Measurements from ENCODE around the gene AVP.

Gene AVP

DNA sequence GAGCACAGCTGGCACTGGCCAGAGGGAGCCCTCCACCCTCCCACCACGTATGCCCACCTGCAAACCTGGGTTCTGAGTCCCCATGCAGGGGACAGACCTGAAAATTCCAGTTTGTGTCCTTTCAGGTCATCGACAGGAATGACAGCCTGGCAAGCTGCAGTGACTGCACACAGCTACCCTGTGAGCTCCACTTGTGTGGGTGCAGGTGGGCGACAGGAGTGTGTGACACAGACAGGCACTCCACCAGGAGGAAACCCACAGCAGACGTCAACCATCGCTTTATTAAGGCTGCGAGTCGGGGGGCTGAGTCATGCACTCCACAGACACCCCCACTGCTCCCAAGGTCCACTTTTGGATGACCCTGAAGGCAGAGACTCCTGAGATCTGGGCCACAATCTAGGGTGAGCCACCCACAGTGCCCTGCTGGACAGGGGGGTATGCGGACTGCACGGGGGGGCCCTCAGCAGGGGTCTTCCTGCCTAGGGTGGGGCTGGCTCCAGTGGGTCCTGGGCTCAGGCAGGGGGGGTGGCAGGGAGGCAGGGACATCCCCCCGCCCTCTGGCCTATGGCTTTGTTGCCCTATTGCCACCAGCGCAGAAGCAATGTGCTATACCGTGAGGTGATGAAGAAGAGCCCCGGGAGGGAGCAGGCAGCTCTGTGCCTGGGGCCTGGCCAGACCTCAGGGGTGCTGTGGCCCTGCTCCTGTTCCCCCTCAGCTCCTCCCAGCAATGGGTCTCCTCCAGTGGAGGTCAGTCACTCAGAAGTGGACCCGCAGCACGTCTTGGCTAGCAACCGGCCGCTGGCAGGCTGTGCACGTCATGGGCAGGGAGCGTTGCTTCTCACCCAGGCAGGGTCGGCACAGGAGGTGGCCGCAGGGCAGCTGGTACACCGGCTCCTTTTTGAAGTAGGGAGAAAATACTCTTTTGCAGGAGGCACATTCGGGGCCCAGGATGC lies 25.1 kb upstream of the AVP start:
- DNase-seq (ENCODE audit: low read depth) = no peak

DNA sequence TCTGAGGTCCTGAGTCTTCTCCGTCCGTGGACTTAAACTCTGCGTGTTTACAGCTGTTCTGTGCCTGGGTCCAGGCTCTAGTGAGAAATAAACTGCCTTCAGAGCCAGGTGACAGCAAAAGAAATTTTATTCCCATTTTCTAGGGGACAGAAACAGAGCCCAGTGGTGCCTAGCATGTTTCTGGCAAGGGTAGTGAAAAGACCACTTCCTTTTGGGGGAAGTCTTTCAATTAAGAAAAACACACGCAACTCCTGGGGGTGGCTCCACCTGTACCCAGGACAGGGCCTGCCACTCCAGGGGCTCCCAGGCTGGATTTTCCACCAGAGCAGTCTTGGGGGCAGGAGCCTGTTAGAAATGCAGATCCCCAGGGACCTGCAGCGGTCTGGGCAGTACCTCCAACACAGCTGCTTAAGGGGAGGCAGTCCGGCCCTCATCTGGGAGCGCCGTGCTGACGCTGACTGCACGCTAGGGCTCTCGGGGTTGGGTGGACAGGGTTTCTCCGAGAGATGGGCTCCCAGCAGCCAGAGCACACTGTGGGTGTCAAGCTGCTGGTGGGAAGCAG lies 23.0 kb upstream of the AVP start:
- DNase-seq (ENCODE audit: low read depth) = no peak

DNA sequence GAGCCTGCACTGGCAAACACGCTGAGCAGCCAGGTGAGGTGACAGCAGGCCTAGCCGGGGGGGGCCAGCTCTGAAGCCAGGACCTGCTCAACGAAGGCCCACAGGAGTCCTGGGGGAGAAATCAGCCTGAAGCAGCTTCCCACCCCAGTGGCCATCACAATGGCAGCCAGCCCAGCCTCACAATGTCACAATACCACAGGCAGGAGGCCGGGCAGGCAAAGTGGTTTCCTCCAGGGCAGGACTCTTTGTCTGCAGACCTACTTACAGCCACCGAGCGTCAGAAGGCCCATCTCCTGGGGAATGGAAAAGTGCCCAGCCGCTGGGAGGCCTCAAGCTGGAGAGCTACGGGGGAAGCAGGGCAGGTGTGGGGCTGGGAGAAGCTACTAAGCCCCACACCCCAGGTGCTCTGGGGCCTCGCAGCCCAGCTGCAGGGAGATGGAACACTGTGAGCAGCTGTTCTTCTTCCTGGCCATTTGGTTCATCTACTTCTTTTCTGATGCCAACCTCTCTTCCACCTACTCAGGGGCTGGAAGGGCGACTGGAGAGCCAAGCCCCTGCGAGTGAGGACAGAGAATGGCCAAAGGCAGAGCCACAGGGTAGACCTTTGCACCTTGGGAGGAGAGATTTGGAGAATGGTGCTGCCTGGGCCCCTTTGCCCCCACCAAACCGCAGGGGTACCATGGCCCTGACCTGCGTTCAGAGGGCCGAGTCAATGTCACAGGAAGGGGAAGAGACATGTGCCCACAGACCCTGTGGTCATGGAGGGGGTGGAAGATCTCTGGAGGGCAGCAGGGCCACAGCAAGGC lies 22.3 kb upstream of the AVP start:
- DNase-seq (ENCODE audit: low read depth) = no peak

DNA sequence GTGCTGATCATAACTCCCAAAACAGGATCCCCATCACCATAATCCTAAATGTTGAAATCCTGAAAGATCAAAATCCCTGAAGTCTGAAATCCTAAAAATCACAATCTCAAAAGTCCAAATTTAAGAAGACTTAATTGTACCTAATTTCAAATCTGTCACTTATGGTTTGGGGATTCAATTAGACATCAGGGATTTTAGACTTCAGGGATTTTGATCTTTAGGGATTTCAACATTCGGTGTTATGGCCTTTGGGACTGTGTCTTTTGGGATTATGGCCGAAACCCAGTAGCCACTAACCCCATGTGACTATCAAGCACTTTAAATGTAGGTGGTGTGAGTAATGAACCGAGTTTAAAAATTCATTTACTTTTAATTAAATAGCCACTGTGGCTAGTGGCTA lies 21.7 kb upstream of the AVP start:
- DNase-seq (ENCODE audit: low read depth) = no peak

DNA sequence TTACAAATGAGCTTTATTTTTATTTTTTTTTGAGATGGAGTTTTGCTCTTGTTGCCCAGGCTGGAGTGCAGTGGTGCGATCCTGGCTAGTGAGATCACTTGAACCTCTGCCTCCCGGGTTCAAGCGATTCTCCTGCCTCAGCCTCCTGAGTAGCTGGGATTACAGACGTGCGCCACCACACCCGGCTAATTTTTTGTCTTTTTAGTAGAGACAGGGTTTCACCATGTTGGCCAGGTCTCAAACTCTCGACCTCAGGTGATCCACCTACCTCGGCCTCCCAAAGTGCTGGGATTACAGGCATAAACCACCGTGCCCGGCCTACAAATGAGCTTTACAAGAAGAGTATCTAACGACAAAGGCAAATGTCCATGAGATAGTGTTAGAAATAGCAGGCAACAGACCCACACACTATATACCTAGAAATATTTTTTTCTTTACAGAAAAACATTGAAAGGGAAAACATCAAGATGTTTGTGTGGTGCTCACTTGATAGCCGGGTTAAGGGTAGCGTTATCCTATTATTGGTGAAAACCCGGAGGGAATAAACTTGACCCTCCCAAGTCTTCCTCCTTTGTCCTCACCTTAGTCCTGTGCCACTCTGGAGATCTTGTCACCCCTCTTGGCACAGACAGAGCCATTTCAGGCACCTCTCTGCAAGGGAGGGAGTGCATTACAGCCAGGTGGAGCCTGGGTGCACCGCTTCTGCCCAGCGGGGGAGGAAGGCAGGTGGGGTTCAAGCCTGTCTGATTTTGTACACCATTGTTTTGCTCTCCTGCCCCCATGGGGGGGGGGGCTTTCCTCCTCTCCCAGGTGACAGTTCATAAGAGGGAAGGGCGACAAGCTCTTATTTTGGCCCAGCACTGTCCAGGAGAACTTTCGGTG lies 21.0 kb upstream of the AVP start:
- no peak for DNase-seq (ENCODE audit: low read depth)

DNA sequence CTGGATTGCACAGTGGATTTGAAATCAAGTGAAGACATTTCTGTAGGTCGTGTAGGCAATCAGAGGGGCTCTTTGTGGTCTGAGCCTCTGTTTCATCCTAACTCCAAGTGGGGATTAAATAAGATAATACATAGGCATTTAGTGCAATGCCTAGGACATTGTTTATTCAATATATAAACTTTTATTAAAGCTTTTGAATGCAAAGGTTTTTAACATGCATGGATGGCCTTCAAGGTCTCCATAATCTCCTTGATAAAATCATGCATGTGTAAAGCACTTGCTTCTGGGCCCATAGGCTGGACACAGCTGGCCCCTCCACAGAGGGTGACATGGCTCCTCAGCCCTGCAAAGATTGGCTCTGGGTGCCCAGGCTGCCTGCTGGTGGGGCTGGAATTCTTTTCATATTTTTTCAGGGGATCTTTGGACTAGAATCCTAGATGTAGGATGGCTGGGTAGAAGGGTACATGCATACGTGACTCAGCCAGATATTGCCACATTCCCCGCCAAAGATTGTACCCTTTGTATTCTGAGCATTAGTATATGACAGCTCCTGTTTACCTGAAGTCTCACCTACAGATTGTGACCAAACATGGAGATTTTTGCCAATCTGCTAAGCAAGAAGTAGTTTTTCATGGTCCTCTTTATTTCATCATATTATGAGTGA lies 19.0 kb upstream of the AVP start:
- no peak for DNase-seq (ENCODE audit: low read depth)

DNA sequence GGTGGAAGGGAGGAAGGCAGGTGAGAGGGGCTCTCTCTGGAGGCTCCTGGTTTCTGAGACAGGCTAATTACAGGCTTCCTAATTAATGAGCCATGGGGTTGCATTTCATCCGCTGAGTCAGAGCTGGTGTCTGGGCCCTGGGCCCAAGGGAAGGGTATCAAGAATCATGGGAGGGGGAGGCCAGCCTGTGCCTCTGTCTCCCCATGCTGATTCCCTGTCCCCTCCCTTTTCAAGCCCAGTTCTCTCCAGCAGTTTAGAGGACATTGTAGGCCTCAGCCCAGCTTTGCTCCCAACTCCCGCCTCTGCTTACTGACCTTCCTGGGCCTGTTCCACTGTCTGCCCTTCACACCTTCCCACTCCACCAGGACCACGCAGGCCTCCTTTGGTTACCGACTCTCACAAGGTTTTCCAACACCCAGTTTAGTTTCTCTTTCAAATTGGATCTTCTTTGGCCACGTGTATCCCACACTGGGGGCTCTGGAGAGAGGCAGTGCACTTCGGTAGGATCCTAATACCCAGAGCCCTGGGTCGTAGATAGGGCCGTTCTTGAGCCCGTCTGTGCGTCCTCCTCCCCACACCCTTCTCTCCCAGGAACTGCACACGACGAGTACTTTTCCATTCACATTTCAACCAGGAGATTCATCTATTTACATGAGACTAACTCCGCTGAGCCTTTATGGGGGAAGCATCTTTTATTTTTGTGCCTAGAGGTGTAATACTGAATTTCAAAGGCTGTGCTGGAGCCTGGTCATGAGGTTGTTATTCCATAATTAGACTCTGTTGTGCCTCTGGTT lies 18.2 kb upstream of the AVP start:
- DNase-seq (ENCODE audit: low read depth) = no peak

DNA sequence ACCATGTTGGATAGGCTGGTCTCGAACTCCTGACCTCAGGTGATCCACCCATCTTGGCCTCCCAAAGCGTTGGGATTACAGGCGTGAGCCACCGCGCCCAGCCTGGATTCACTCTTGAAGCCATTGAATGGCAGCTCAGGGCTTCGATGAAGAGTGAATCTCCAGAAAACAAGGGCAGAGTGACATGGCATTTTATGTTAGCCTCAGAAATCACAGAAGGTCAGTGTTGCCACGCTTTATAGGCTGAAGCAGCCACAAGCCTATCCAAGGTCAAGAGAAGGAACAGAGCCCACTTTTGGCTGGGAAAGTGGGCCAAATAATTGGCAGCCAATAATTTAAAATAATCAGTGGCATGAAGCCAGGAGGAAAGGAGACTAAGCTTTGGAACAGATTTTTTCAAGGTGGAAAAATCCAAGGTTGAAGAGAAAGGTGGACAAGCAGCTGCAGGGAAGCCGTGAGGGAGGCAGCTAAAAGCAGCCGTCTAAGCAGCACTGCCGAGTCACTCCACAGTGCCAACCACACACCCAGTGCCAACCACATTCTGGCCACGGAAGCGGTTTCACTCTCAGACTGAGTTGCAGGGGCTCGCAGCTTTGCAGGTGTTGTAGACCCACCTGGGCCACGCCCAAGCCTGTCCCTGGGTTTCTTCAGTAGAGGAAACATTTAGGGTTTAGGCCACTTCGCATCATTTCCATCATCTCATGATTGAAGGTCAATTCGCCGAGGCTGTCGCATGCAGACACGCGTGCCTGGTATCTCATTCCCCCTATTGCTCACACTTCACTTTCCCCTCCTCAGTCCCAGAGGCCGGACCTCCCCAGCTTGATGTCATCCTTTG lies 17.4 kb upstream of the AVP start:
- no peak for DNase-seq (ENCODE audit: low read depth)

DNA sequence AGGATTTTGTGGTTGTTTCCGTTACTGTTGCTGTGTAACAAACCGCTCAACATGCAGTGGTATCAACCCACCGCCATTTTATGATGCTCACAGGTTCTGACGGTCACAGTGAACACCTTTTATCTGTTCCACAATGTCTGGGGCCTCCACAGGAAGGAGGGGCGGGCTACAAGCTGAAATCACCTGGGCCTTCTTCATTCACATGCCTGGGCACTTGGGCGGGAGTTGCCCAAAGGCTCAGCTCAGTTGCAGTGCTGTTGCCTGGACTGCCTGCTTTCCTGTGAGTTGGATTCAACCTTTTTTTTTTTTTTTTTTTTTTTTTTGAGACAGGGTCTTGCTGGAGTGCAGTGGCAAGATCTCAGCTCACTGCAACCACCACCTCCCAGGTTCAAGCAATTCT lies 16.7 kb upstream of the AVP start:
- DNase-seq (ENCODE audit: low read depth) = no peak

DNA sequence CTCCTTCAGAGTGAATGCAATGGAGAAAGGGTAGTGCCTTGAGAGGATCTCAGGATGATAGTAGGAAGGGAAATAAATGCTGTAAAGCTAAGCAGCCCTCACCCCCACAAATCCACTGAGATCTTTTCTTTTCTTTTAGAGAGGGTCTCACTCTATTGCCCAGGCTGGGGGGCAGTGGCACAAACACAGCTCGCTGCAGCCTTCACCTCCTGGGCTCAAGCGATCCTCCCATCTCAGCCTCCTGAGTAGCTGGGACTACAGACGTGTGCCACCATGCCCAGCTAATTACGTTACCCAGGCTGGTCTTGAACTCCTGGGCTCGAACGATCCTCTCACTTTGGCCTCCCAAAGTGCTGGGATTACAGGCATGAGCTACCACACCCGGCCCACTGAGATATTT lies 16.0 kb upstream of the AVP start:
- no peak for DNase-seq (ENCODE audit: low read depth)

DNA sequence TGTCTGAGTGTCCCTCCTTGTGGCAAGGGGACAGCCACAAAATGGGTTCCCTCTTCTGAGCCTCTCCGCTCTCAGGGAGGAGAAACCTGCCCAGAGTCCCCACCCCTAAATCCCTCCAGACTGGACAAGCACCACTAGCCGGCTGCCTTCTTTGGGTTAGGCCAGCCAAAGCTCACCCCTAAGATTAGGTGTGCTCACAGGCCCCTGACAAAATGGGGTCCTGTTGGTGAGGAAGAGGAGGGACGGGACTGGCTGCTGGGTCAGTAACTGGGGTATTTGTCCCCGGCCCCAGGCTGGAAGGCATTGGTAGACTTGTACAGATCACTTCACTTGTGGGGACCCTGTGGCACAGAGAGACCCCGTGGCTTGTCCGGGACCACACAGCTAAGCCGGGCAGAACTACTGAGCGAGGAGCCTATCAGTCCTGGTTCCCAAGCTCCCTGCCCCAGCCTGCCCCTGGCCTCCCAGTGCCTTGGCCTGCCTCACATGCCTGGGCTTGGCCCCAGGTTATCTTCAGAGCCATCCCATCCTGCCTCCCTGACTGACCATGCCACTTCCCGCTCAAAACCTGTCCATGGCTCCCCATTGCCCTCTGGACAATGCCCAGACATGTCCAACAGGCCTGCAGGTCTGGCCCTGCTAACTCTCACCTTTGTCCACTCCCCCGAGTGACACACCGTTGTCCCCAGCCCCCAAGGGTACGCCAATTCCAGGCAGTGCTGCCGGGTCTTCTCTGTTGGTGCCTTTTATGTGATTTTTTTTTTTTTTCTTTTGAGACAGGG lies 10.5 kb upstream of the AVP start:
- DNase-seq (ENCODE audit: low read depth) = no peak

DNA sequence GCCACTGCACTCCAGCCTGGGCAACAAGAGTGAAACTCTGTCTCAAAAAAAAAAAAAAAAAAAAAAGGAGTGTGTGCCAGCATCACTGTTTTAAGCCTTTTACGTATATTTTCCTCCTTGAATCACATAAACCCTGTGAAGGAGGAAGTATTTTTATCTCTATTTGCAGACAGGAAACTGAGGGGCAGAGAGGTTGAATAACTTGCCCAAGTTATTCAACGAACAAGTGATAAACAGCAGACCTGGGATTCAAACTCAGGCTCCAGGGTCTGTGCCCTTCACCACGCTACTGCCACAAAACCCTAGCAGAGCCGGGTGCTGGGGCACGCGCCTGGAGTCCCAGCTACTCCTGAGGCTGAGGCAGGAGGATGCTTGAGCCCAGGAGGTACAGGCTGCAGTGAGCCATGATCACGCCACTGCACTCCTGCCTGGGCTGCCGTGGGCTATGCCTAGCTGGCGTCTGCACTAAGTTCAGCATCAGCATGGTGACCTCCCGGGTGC lies 9.4 kb upstream of the AVP start:
- no peak for DNase-seq (ENCODE audit: low read depth)

DNA sequence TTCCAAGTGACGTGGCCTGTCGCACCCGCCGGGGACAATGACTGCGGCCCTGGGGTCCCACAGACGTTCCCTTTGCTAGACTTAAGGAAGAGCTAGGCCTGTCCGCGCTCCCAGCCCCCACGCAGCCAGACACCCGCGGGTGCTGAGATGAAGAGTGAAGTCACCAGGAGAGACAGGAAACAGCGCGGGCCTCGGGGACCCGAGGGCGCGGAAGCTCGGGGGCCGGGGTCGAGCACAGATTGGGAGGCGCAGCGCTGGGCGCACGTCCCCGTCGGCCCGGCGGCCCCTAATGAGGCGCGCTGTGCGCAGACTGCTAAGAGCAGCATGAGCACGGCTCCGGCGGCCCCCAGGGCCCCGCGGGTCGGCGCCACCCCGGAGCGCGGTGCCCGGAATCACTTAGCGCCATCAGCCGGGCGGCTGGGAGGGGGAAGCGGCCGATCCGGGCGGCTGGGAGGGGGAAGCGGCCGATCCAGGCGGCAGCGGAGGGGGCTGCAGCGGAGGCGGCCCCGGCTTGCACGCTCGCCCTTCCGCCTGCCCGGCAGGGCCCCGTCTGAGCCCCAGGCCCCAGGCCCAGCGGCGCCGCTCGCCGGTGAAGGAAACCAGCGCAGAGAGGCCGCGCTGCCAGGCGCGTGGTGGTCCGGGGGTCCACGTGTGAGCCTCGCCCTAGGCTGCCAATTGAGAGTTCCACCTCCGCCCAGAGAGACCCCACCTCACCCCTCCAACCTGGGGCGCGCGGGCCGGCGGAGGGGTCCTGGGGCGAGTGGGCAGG lies 8.3 kb upstream of the AVP start:
- DNase-seq (ENCODE audit: low read depth) = peak; percentile 37

DNA sequence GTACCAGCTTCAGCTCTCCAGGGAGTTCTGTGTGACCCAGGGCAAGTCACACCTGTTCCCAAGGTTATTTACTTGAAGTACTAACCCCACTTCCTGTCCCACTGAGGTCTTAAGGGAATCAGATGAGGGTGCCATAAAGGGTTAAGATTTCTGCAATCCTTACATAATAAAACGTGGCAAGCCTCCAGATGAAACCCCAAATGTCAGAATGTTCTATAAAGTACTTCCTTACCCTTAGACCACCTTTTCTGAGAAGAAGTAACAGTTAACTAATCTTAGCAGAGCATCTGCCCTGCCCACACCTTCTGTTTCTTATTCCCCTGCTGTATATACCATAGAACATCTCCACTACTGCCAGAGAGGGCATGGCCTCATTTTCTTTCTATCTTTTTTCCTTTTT lies 6.0 kb upstream of the AVP start:
- DNase-seq (ENCODE audit: low read depth) = no peak

DNA sequence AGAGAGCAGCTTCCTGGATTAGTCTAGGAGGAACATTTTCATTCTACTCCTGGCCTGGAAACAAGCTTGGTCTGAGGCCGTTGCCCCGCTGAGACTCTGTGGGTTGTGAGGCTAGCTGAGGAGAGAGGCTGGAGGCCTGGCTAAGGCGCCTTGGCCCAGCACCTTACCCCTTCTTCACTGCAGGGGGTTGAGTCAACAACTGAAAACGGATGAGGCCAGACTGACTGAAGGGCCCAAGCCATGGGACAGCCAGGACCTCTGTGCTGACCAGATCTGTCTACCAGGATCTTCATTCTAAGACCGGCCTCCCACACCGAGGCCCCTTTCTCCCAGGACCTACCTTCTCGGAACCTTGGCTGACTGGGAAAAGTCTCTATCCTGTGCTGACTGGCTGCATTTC lies 3.5 kb upstream of the AVP start:
- DNase-seq (ENCODE audit: low read depth) = no peak

DNA sequence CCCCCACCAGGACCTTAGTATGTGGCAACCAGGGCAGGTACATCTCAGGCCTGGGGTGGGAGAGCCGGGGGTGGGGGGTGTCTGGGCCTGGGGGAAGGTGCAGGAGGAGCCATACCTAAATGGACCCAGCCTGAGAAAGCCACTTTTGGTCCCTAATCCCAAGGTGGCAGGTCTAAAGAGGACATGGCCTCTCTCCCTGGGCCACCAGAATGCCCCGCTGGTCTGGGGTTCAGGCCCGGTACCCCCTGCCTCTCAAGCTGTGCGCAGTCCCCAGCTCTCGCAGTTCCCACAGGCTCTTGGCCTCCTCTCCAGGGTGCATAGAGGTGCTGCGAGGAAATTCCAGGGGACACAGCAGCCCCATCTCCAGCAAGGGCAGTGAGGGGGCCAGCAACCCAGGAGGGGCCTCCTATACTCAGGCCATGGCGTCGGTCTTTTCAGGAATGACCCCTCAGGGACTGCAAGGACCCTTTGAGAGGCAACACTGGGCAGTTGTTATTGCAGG lies 1.1 kb upstream of the AVP start:
- DNase-seq (ENCODE audit: low read depth) = no peak

DNA sequence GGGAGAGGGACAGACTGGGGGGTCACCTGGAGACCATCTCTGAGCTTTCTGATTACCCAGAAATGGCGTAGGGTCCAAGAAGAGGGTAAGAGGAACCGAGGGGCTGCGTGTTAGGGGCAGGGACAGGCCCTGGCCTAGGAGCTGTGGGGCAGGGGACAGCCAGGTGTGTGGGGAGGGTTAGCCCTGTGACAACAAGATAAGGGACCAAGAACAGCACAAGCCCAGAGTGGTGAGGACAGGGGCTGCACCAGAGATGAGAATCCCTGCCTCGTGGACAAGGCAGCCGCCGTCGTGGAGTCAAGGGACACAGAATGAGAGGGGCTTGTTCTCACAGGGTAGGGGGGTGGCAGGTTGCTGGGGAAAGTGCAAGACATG lies 449 bp upstream of the AVP start:
- DNase-seq (ENCODE audit: low read depth) = no peak
